Kidney epithelial cell (primary cell): ENCODE results near the gene EFCAB6. TPM values are rescaled to one million over a fixed set of nuclear protein-coding genes. Genes with fewer than 3 reads are reported as not detected.

Experiments
- DNase-seq: peaks from one replicate; pipeline ENCODE4 v3.0.0-alpha.2; 2010; ENCODE audit warnings: low read depth
- H3K27me3 ChIP-seq: 2 replicates; pipeline ENCODE4 v1.6.0; 2011; ENCODE audit warnings: low read length; ENCODE audit not compliant: control insufficient read depth, insufficient read depth
- H3K36me3 ChIP-seq: 2 replicates; pipeline ENCODE4 v1.5.1; 2011; ENCODE audit warnings: low read length; ENCODE audit not compliant: control insufficient read depth, insufficient read depth
- H3K4me3 ChIP-seq: 2 replicates; pipeline ENCODE4 v1.5.1; 2011; ENCODE audit warnings: low read depth, mild to moderate bottlenecking, control low read depth, low read length
- total RNA-seq: library from RNA; depleted of rRNA; stranded (reverse); fragments of >200 nt; gene quantifications from 2 replicates; pipeline ENCODE4 v1.2.3, GENCODE V29; 2015
- TF ChIP-seq, protein P1 (sequence below): IDR thresholded peaks from 2 replicates; pipeline ENCODE4 v1.5.1; 2011; ENCODE audit warnings: mild to moderate bottlenecking, moderate library complexity, low read length, control low read depth, inconsistent platforms; ENCODE audit not compliant: insufficient read depth, poor library complexity, severe bottlenecking

The EFCAB6 gene
- total RNA-seq, 1 donor from 2014 or later, result 2.3 TPM

- no peaks in the 10 kb centered on the region for H3K36me3 ChIP-seq
- peaks cover 2% of the 10 kb centered on the region for H3K27me3 ChIP-seq
- H3K4me3 ChIP-seq, result no peak overlapping the region
- TF ChIP-seq, protein P1, sequence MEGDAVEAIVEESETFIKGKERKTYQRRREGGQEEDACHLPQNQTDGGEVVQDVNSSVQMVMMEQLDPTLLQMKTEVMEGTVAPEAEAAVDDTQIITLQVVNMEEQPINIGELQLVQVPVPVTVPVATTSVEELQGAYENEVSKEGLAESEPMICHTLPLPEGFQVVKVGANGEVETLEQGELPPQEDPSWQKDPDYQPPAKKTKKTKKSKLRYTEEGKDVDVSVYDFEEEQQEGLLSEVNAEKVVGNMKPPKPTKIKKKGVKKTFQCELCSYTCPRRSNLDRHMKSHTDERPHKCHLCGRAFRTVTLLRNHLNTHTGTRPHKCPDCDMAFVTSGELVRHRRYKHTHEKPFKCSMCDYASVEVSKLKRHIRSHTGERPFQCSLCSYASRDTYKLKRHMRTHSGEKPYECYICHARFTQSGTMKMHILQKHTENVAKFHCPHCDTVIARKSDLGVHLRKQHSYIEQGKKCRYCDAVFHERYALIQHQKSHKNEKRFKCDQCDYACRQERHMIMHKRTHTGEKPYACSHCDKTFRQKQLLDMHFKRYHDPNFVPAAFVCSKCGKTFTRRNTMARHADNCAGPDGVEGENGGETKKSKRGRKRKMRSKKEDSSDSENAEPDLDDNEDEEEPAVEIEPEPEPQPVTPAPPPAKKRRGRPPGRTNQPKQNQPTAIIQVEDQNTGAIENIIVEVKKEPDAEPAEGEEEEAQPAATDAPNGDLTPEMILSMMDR, result no peak
- no peak for DNase-seq
Observed at GRCh38 chr22:43734370-43735150, 77.5 kb downstream of the EFCAB6 start.

- TF ChIP-seq, protein P1, result no peak
- Histone ChIP-seq H3K27me3 (peaks cover 2% of the 10 kb centered on the region), H3K4me3 (no peak overlapping the region), H3K36me3 (no peaks in the 10 kb centered on the region)
- DNase-seq, result no peak
Observed at GRCh38 chr22:43733138-43733537, 79.0 kb downstream of the EFCAB6 start.

GRCh38 chr22:43731988-43732387, 80.1 kb downstream of the EFCAB6 start:
- no peak overlapping the region for H3K4me3 ChIP-seq
- peaks cover 2% of the 10 kb centered on the region for H3K27me3 ChIP-seq
- no peaks in the 10 kb centered on the region for H3K36me3 ChIP-seq
- DNase-seq, result no peak
- TF ChIP-seq, protein P1, result no peak

DNA sequence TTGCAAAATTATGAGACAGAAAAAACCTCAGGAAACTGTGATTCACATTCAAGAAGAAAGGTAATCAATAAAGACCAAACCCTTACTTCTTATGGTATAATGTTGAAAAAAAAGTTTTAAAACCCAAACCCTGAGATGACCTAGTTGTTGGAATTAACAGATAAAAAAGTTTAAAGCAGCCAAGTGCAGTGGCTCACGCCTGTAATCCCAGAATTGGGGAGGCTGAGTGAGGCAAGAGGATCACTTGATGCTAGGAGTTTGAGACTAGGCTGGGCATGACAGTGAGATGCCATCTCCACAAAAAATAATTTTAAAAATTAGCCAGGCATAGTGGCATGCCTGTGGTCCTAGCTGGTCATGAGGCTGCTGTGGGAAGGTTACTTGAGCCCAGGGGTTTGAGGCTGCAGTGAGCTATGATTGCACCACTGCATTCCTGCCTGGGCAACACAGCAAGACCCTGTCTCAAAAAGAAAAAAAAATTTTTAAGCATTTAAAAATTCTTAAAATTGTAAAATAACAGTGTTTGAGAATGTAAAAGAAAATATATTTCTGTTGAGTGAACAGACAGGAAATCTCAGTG, 85.1 kb downstream of the EFCAB6 start:
- Histone ChIP-seq H3K36me3 (no peaks in the 10 kb centered on the region), H3K4me3 (no peak overlapping the region), H3K27me3 (peaks cover 2% of the 10 kb centered on the region)
- TF ChIP-seq, protein P1, result no peak
- DNase-seq, result no peak

- TF ChIP-seq, protein P1, result no peak
- H3K4me3 ChIP-seq, result no peak overlapping the region
Observed at GRCh38 chr22:43726322-43726721, 85.8 kb downstream of the EFCAB6 start.

More at GRCh38 chr22:43726322-43726721, 85.8 kb downstream of the EFCAB6 start:
- peaks cover 2% of the 10 kb centered on the region for H3K27me3 ChIP-seq
- DNase-seq, result no peak
- no peaks in the 10 kb centered on the region for H3K36me3 ChIP-seq
